GM10266 (cell line): Measurements from ENCODE around the gene S100A11.

ENCODE experiments used
- DNase-seq: peaks from one replicate; pipeline ENCODE4 v3.0.0; 2012; ENCODE audit errors: extremely low spot score
- TF ChIP-seq, protein P1 (sequence below): IDR thresholded peaks from 2 replicates; pipeline ENCODE4 v1.5.1; 2012; ENCODE audit warnings: mild to moderate bottlenecking, low read depth; ENCODE audit not compliant: control insufficient read depth, insufficient read depth; ENCODE audit errors: missing control alignments

Gene S100A11

GRCh38 chr1:152047730-152048415 lies 11.1 kb upstream of the S100A11 start:
- TF ChIP-seq, protein P1, sequence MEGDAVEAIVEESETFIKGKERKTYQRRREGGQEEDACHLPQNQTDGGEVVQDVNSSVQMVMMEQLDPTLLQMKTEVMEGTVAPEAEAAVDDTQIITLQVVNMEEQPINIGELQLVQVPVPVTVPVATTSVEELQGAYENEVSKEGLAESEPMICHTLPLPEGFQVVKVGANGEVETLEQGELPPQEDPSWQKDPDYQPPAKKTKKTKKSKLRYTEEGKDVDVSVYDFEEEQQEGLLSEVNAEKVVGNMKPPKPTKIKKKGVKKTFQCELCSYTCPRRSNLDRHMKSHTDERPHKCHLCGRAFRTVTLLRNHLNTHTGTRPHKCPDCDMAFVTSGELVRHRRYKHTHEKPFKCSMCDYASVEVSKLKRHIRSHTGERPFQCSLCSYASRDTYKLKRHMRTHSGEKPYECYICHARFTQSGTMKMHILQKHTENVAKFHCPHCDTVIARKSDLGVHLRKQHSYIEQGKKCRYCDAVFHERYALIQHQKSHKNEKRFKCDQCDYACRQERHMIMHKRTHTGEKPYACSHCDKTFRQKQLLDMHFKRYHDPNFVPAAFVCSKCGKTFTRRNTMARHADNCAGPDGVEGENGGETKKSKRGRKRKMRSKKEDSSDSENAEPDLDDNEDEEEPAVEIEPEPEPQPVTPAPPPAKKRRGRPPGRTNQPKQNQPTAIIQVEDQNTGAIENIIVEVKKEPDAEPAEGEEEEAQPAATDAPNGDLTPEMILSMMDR, result peak; percentile 74
- peak; percentile 85 for DNase-seq

- TF ChIP-seq, protein P1, result no peak
- no peak for DNase-seq
Measured at GRCh38 chr1:152047413-152047729, 10.6 kb upstream of the S100A11 start.

- no peak for DNase-seq
- TF ChIP-seq, protein P1, result no peak
Measured at GRCh38 chr1:152044386-152044785, 7.6 kb upstream of the S100A11 start.

DNA sequence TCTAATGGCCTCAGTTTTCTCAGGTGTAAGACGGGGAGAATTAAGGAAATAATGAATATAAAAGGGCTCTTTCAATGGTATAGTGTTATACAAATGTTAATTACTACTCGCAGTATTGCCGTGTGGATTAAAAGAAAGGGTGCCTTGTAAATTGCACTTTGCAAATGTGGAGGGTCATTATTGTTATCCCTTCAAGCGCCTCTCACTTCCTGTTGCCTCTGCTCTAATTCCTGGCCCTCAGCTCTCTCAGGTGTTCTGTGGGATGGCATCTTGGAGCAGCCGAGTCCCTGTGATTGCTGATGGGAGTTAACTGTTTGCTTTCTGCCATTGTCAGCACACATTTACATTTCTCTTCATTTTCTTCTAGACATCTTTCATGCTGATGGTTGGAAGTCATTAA lies 7.1 kb upstream of the S100A11 start:
- DNase-seq, result no peak
- TF ChIP-seq, protein P1, result no peak

DNA sequence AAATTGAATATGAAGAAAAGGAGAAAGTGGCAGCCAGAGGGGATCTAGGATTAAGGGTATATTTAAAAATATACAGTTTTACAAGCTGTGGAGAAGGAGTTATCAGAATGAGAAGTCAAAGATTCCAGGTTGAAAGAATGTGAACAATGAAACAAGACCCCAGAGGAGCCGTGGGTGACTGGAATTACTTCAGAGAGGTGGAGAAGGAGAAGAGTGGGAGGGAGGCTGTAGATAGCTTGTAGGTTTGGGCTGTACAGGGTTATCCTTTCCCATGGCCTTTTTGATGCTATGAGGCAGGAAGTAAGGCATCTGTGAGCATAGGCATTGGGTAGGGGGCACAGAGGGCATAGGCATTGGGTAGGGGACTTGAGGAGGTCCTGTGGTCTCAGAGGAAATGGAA lies 5.2 kb upstream of the S100A11 start:
- TF ChIP-seq, protein P1, result no peak
- DNase-seq, result no peak

DNA sequence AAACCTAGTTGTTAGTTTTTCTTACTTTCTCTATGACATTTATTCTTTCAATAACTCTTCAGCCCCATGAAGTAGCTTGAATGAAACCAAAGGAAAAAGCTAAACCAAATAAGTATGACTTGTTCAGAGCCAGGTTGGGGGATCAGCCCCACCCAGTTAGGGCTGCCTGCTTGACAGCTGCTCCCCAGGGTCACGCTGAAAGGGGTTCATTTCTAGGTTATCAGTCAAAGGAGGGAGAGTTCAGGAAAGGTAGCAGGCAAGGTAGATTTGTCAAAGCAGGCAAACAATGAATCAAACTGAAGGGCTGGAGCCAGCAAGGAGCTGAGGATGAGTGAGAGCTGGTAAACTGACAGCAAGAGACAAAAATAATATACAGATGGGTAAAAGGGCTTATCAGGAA lies 3.1 kb upstream of the S100A11 start:
- no peak for DNase-seq
- TF ChIP-seq, protein P1, result no peak

GRCh38 chr1:152039461-152039860 lies 2.7 kb upstream of the S100A11 start:
- no peak for DNase-seq
- TF ChIP-seq, protein P1, result no peak
